ENCODE results near the gene KIF12. TPM values are rescaled to one million over a fixed set of nuclear protein-coding genes. Genes with fewer than 3 reads are reported as not detected.

KIF12 gene
- total RNA-seq, 1 experiment from 2014 or later: 54.6 TPM

- no peak overlapping the region for H3K4me3 ChIP-seq (ENCODE audit: low read depth, low read length)
- DNase-seq: peak in 1 of 2 experiments; percentile 64
- TF ChIP-seq CTCF (IDR thresholded peaks at IDR 0.05; ENCODE audit: insufficient read depth in 1 of 2, low read depth in 1 of 2, low read length in 1 of 2, severe bottlenecking in 1 of 2, unreplicated experiment in 1 of 2): no peak
- Mint-ChIP-seq H3K9me3 (ENCODE audit: unreplicated experiment) (peaks cover 17% of the 10 kb centered on the region), H3K36me3 (ENCODE audit: insufficient read depth, unreplicated experiment) (peaks cover 7% of the 10 kb centered on the region), H3K27ac (ENCODE audit: unreplicated experiment) (no peak overlapping the region), H3K27me3 (ENCODE audit: insufficient read depth, unreplicated experiment) (peaks cover 1% of the 10 kb centered on the region), H3K4me1 (ENCODE audit: low read depth, unreplicated experiment) (peaks cover 19% of the 10 kb centered on the region), H3K4me3 (ENCODE audit: unreplicated experiment) (peak overlapping the region; percentile 94)
- H3K9me3 ChIP-seq: peaks cover 14% of the 10 kb centered on the region
- intact Hi-C loops (cut with micrococcal nuclease; ENCODE audit: unreplicated experiment): no loop called here
- POLR2A ChIA-PET: interaction anchor here (0.6 to 1.3 kb wide), 3 partner anchors 10 to 17 kb away, joined by 4 to 7 read pairs (median 4); no protein-coding TSS in a partner anchor
- BruUV-seq (replicated peaks): no TSS peak
- H3K4me1 ChIP-seq: peaks cover 26% of the 10 kb centered on the region
- H3K36me3 ChIP-seq (ENCODE audit: control insufficient read depth, insufficient read depth, low read length): peaks cover 8% of the 10 kb centered on the region
- CTCF ChIA-PET: interaction anchor here (0.8 to 3.2 kb wide), 7 partner anchors 8 to 191 kb away, joined by 3 to 40 read pairs (median 5); no protein-coding TSS in a partner anchor
- no peaks in the 10 kb centered on the region for H3K27me3 ChIP-seq (replicated peaks; ENCODE audit: control insufficient read depth, insufficient read depth, low read length)
Observed at GRCh38 chr9:114099669-114100270, 678 bp upstream of the KIF12 start.

GRCh38 chr9:114098021-114098935 is 814 bp downstream of the KIF12 start:
- H3K27me3 Mint-ChIP-seq (ENCODE audit: insufficient read depth, unreplicated experiment): no peaks in the 10 kb centered on the region
- Histone ChIP-seq H3K9me3 (peaks cover 13% of the 10 kb centered on the region), H3K27me3 (replicated peaks; ENCODE audit: control insufficient read depth, insufficient read depth, low read length) (no peaks in the 10 kb centered on the region), H3K4me1 (peaks cover 26% of the 10 kb centered on the region), H3K36me3 (ENCODE audit: control insufficient read depth, insufficient read depth, low read length) (peaks cover 12% of the 10 kb centered on the region), H3K4me3 (ENCODE audit: low read depth, low read length) (peak overlapping the region; percentile 55)
- CTCF ChIA-PET: interaction anchor here (0.6 to 3.2 kb wide), 4 partner anchors 10 to 57 kb away, joined by 3 to 40 read pairs (median 20); no protein-coding TSS in a partner anchor
- DNase-seq: peak; percentile 84 to 94
- peaks cover 19% of the 10 kb centered on the region for H3K4me1 Mint-ChIP-seq (ENCODE audit: low read depth, unreplicated experiment)
- TF ChIP-seq CTCF (IDR thresholded peaks at IDR 0.05; ENCODE audit: insufficient read depth in 1 of 2, low read depth in 1 of 2, low read length in 1 of 2, severe bottlenecking in 1 of 2, unreplicated experiment in 1 of 2): peak in 1 of 2 experiments; percentile 31
- intact Hi-C loops (cut with micrococcal nuclease; ENCODE audit: unreplicated experiment): loop anchor here (1.0 kb wide), 1 partner anchor 16 kb away; no protein-coding TSS in a partner anchor
- H3K9me3 Mint-ChIP-seq (ENCODE audit: unreplicated experiment): peaks cover 17% of the 10 kb centered on the region
- POLR2A ChIA-PET: no interaction called here
- H3K36me3 Mint-ChIP-seq (ENCODE audit: insufficient read depth, unreplicated experiment): peaks cover 7% of the 10 kb centered on the region
- H3K27ac Mint-ChIP-seq (ENCODE audit: unreplicated experiment): peak overlapping the region; percentile 86
- BruUV-seq (replicated peaks): no TSS peak
- H3K4me3 Mint-ChIP-seq (ENCODE audit: unreplicated experiment): peak overlapping the region; percentile 94

- Mint-ChIP-seq H3K36me3 (ENCODE audit: insufficient read depth, unreplicated experiment) (peaks cover 7% of the 10 kb centered on the region), H3K9me3 (ENCODE audit: unreplicated experiment) (peaks cover 12% of the 10 kb centered on the region), H3K27ac (ENCODE audit: unreplicated experiment) (no peak overlapping the region), H3K27me3 (ENCODE audit: insufficient read depth, unreplicated experiment) (no peaks in the 10 kb centered on the region), H3K4me1 (ENCODE audit: low read depth, unreplicated experiment) (peaks cover 19% of the 10 kb centered on the region), H3K4me3 (ENCODE audit: unreplicated experiment) (peak overlapping the region; percentile 94)
- ChIA-PET POLR2A (no interaction called here), CTCF (interaction anchor here (0.6 to 3.2 kb wide), 3 partner anchors 11 to 53 kb away, joined by 3 to 40 read pairs (median 37); no protein-coding TSS in a partner anchor)
- Histone ChIP-seq H3K9me3 (peaks cover 6% of the 10 kb centered on the region), H3K4me3 (ENCODE audit: low read depth, low read length) (peak overlapping the region; percentile 55), H3K4me1 (peaks cover 26% of the 10 kb centered on the region), H3K36me3 (ENCODE audit: control insufficient read depth, insufficient read depth, low read length) (peaks cover 14% of the 10 kb centered on the region), H3K27me3 (replicated peaks; ENCODE audit: control insufficient read depth, insufficient read depth, low read length) (no peaks in the 10 kb centered on the region)
- DNase-seq: no peak
- intact Hi-C loops (cut with micrococcal nuclease; ENCODE audit: unreplicated experiment): loop anchor here (1.0 kb wide), 1 partner anchor 15 kb away; no protein-coding TSS in a partner anchor
- TSS peak; percentile 35 for BruUV-seq (replicated peaks)
- no peak for TF ChIP-seq CTCF (IDR thresholded peaks at IDR 0.05; ENCODE audit: insufficient read depth in 1 of 2, low read depth in 1 of 2, low read length in 1 of 2, severe bottlenecking in 1 of 2, unreplicated experiment in 1 of 2)
Observed at GRCh38 chr9:114097613-114098020, 1.5 kb downstream of the KIF12 start.
